ENCODE results near the gene MIPEP. TPM values are rescaled to one million over a fixed set of nuclear protein-coding genes. Genes with fewer than 3 reads are reported as not detected.

The MIPEP gene
- total and polyA plus RNA-seq, 10 of the 15 experiments (the other 5 are each of a cell fraction or from before 2014, with no cell fraction given) = 15.6 to 56.2 (median 29.8) TPM

- 0 out of 3 replicates have a peak, but pooled peaks have one; percentile 10 for TF ChIP-seq POU2F2 (IDR thresholded peaks at IDR 0.05; ENCODE audit: borderline replicate concordance, low read depth, low read length)
- no peak for TF ChIP-seq CBFB (IDR thresholded peaks at IDR 0.05; ENCODE audit: low read depth)
- no peak for TF ChIP-seq DPF2 (IDR thresholded peaks at IDR 0.05)
- no peak for TF ChIP-seq USF2 (IDR thresholded peaks at IDR 0.05; ENCODE audit: borderline replicate concordance, low read depth, low read length)
- TF ChIP-seq NBN (IDR thresholded peaks at IDR 0.05) = no peak
- Histone ChIP-seq H3K27ac (ENCODE audit: control insufficient read depth, insufficient read depth) (peak overlapping the region; percentile 49), H3K79me2 (ENCODE audit: control insufficient read depth, insufficient read depth, low read length) (no peaks in the 10 kb centered on the region), H3K9ac (ENCODE audit: control insufficient read depth, insufficient read depth, low read length) (no peak overlapping the region), H4K20me1 (ENCODE audit: control insufficient read depth, insufficient read depth) (no peaks in the 10 kb centered on the region), H3K4me3 (no peak overlapping the region), H3K27me3 (replicated peaks in 1 of 2; ENCODE audit: control insufficient read depth in 2 of 2, insufficient read depth in 2 of 2, low read length in 1 of 2) (no peaks in the 10 kb centered on the region), H3K4me1 (ENCODE audit: control insufficient read depth, insufficient read depth, low read length) (peaks cover 13% of the 10 kb centered on the region), H2AFZ (ENCODE audit: control insufficient read depth, low read depth, low read length) (peak overlapping the region; percentile 24), H3K4me2 (ENCODE audit: control insufficient read depth, insufficient read depth) (peak overlapping the region; percentile 30; the same call in 1 of the 2 replicates), H3K36me3 (ENCODE audit: control insufficient read depth in 2 of 2, insufficient read depth in 2 of 2, low read length in 1 of 2) (no peaks in the 10 kb centered on the region), H3K9me3 (replicated peaks; ENCODE audit: control insufficient read depth, insufficient read depth, low read length) (no peaks in the 10 kb centered on the region)
- ChIA-PET SMC1A (ENCODE audit: uncharacterized antibody, unreplicated experiment) (interaction anchor here (0.8 to 1.9 kb wide), 10 partner anchors 10 to 108 kb away, joined by 3 to 21 read pairs (median 4); partner anchors contain the start of gene MIPEP), POLR2A (no interaction called here), RAD21 (ENCODE audit: unreplicated experiment) (interaction anchor here (0.9 to 1.9 kb wide), 8 partner anchors 8 to 109 kb away, joined by 3 to 9 read pairs (median 4); no protein-coding TSS in a partner anchor), CTCF (interaction anchor here (0.9 to 2.0 kb wide), 7 partner anchors 10 to 389 kb away, joined by 3 to 5 read pairs (median 4); no protein-coding TSS in a partner anchor)
- no TSS peak for BruUV-seq (replicated peaks)
- FAIRE-seq (peak; percentile 35), DNase-seq (ENCODE audit: low read depth, low spot score) (no peak), ATAC-seq (peak; percentile 23)
- intact Hi-C loops (cut with micrococcal nuclease; ENCODE audit: unreplicated experiment) = no loop called here
- in situ Hi-C loops (cut with MboI) = no loop called here
- WGBS (ENCODE audit: insufficient coverage, insufficient replicate concordance, low lambda C conversion rate, missing lambda C conversion rate) = 85% methylated on average over 5 of the region's 5 CpGs
Observed at GRCh38 chr13:23856008-23856750, 33.0 kb downstream of the MIPEP start.

Measured in GM12878 (cell line).